DMS53 (cell line): ENCODE data around the gene TMEM202.
"Not testable (repeated sequence)": the region's sequence is repeated elsewhere in the genome, so short reads cannot be mapped to it uniquely, and the experiment has no call there.

Experiments
- DNase-seq: peaks from one replicate; lab custom pipeline; 2025; lab: John Stamatoyannopoulos, UW

Gene TMEM202, protein sequence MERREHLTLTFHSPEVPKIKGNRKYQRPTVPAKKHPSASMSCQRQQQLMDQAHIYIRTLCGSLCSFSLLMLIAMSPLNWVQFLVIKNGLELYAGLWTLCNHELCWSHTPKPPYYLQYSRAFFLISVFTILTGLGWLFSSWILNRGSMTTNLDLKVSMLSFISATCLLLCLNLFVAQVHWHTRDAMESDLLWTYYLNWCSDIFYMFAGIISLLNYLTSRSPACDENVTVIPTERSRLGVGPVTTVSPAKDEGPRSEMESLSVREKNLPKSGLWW

DNA sequence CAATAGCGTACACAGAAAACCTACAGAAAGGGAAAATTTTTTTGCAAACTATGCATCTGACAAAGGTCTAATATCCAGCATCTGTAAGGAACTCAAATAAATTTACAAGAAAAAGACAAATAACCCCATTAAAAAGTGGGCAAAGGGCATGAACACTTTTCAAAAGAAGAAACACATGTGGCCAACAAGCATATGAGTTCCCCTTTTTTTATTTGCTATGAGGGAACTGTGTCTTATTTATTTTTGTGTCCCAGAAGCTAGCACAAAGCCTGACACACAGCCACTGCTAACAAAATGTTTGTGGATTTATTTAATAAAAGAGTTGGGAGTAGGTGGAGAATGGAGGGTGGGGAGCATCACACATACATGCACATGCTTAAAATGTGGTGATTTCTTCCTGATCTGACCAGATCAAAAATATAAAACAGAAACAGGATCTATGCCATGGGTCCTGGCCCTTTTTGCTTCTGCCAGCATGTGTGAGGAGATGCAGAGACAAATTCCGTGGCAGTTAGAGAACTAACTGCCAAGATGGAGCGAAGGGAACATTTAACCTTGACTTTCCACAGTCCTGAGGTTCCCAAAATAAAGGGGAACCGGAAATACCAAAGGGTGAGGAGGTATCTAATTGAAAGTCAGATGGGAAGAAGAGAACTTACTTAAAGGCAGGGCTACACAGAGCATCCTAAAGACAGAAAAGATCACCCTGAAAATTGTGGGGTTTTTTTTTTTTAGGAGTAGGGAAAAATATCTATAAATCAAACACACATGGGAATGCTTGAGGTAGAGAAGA, at the start of gene TMEM202:
TMEM202 (plus strand) TSS at position 510 of the 793 bp plus-strand sequence; CDS start at position 532, 22 bp downstream.
- no peak for DNase-seq

- no peak for DNase-seq
These were observed 44.8 kb upstream of the TMEM202 start for GRCh38 chr15:72353266-72353665.

GRCh38 chr15:72354496-72354895, 43.6 kb upstream of the TMEM202 start:
- no peak for DNase-seq

- DNase-seq = no peak
These were observed 40.0 kb upstream of the TMEM202 start for GRCh38 chr15:72358121-72358520.

- DNase-seq = no peak
These were observed 39.4 kb upstream of the TMEM202 start for GRCh38 chr15:72358650-72359171.

GRCh38 chr15:72361176-72361575, 36.9 kb upstream of the TMEM202 start:
- no peak for DNase-seq

DNA sequence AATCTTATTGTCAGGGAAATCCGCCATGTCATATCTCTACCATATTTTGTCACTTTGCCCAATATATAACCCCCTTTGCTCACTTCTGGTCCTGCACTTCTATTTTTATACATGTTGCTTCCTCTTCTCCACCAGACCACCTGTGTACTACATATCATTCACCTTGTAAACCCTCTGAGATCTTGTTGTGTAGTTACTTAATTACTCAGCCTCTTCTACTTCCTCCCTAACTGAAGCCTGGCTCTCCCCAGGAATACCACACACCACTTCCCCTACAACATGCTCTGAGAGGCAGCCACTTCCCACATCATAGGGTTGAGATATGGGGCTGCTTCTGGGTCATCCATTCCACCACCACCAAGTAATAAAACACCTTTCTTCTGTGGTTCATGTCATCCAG, 32.3 kb upstream of the TMEM202 start:
- DNase-seq = no peak

GRCh38 chr15:72368325-72368724, 29.8 kb upstream of the TMEM202 start:
- DNase-seq = no peak

DNA sequence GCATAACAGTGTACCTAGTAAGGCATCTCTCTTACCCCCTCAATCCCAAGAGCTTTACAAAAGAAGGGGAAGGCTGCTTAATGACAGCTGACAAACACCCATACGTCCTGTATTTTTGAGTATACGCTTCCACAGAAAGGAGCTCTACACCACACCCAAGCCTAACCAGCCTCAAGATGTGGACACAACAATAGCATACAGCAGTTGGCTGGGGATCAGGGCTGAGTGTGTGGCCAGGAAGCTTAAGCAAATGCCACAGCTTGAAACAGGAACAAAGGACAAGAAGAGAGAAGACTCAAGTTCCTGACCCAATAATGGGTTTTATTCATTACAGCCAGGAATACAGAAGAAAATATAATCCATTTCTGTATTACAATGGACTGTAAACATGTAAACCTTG, 29.2 kb upstream of the TMEM202 start:
- DNase-seq = no peak

DNA sequence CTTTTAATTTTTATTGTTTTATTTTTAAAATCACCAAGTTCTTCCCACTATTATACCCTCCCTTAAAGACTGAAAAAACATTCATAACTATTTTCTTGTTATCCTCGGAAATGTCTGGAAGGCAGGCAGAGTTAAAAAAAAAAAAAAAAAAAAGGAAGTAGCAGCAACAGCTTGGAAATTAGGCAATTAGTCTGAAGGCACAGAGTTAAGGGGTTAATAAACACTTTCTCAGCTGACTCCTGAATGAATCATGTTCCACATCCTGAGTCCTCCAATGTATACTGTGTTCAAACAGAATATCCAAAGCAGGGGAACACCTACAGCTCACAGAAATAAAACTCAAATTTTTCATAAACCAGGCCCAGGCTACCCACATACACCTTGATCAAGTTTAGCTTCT, 28.1 kb upstream of the TMEM202 start:
- no peak for DNase-seq

GRCh38 chr15:72372361-72372760, 25.7 kb upstream of the TMEM202 start:
- no peak for DNase-seq

GRCh38 chr15:72375501-72375845, 22.6 kb upstream of the TMEM202 start:
- peak; percentile 78 for DNase-seq

GRCh38 chr15:72375846-72376581, 22.1 kb upstream of the TMEM202 start, which contains the start of gene HEXA:
Gene HEXA (minus strand): TSS chr15:72376014. CDS start chr15:72375972, 42 bp downstream.
- DNase-seq = peak; percentile 95

DNA sequence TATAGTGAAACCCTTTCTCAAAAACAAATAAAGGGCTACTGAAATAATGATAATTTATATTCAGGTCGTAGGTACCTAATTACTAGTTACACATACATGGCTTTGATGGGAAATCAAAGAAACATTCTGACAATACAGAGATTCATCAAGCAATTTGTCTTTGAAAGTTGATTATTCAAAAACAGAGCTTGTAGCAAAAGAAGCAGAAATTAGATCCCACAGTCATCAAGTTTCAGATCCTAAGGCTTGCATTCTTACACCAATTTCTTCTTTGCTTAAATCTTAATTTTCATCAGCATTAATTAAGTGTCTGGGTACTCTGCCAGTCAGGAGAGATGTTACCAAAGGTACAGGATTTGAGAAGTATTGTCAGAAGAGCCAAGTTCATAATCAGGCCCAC, 20.8 kb upstream of the TMEM202 start:
- no peak for DNase-seq

GRCh38 chr15:72379106-72379505, 19.0 kb upstream of the TMEM202 start:
- not testable (repeated sequence) for DNase-seq

DNA sequence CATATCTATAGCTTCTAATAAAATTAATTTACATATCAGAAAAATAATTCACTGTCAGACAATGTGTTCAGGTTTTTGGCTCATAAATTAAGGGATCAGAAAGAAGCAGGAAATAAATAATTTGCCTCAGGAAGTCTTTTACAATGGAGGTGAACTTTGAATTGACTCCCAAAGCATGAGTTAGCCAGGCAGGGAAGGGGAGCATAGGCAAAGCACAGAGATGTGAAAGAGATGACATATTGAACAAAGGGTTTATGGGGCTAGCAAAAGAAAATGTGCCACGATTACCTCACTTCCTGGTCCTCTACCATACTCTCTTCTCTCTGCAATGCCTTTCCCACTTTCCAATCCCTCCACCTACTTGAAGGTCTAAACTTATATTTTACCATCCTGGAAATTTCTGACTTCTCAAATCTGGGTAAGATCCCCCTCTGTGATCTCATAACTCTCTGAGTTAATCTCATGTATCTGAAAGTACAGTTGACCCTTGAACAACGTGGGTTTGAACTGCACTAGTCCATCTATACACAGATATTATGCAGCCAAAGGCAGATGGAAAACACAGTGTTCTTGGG, 18.2 kb upstream of the TMEM202 start:
- DNase-seq = no peak

DNA sequence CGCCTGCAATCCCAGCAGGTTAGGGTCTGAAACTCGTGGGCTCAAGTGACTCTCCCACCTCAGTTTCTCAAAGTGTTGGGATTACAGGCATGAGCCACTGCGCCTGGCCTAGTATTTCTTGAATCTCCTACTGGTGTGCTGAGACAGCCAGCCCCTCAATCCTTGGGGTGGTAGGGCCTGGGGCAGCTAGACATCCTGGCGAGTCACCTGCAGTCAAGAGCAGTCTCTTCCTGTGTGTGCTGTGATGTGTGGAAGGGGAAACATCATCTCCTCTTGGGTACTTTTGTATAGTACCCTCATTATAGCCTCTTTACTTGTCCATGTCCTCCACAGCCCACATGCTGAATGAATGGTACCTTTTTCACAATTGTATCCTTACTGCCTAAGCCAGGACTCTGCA, 17.4 kb upstream of the TMEM202 start:
- DNase-seq = no peak

DNA sequence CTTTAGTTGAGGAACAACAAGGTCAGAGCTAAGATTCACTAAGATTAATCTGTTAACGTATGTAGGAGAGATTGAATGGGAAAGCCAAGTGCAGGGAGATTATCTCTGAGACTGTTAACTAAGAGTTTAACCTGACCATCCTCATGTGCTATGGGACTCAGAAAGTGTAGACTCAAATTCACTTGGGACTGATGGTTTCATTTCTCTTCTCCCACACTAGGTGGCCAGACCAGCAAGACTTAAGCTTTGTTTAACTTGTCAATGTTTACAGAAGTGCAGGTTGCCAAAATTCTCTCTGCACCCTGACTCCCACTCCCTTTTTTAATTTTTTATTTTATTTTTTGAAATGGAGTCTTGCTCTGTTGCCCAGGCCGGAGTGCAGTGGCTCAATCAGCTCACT, 16.0 kb upstream of the TMEM202 start:
- peak; percentile 46 for DNase-seq

- no peak for DNase-seq
These were observed 10.4 kb upstream of the TMEM202 start for GRCh38 chr15:72387741-72388140.

- no peak for DNase-seq
These were observed 8.9 kb upstream of the TMEM202 start for GRCh38 chr15:72389231-72389630.

- DNase-seq = not testable (repeated sequence)
These were observed 1.8 kb upstream of the TMEM202 start for GRCh38 chr15:72396331-72396730.

DNA sequence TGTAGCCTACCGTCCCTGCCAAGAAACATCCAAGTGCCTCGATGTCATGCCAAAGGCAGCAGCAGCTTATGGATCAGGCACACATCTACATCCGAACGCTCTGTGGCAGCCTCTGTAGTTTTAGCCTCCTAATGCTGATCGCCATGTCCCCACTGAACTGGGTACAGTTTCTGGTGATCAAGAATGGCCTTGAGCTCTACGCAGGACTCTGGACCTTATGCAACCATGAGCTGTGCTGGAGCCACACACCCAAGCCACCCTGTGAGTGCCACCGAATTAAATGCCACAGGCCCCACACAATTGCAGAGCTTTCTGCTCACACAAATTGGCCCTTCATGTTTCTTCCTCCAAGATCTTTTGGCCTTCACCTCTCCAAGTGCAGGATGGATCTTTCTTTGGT, 543 bp downstream of the TMEM202 start:
- DNase-seq = no peak
